Measurements from ENCODE around the gene CLDN4.
"Not testable (repeated sequence)": the region's sequence is repeated elsewhere in the genome, so short reads cannot be mapped to it uniquely, and the experiment has no call there.

The CLDN4 gene, protein sequence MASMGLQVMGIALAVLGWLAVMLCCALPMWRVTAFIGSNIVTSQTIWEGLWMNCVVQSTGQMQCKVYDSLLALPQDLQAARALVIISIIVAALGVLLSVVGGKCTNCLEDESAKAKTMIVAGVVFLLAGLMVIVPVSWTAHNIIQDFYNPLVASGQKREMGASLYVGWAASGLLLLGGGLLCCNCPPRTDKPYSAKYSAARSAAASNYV

DNA sequence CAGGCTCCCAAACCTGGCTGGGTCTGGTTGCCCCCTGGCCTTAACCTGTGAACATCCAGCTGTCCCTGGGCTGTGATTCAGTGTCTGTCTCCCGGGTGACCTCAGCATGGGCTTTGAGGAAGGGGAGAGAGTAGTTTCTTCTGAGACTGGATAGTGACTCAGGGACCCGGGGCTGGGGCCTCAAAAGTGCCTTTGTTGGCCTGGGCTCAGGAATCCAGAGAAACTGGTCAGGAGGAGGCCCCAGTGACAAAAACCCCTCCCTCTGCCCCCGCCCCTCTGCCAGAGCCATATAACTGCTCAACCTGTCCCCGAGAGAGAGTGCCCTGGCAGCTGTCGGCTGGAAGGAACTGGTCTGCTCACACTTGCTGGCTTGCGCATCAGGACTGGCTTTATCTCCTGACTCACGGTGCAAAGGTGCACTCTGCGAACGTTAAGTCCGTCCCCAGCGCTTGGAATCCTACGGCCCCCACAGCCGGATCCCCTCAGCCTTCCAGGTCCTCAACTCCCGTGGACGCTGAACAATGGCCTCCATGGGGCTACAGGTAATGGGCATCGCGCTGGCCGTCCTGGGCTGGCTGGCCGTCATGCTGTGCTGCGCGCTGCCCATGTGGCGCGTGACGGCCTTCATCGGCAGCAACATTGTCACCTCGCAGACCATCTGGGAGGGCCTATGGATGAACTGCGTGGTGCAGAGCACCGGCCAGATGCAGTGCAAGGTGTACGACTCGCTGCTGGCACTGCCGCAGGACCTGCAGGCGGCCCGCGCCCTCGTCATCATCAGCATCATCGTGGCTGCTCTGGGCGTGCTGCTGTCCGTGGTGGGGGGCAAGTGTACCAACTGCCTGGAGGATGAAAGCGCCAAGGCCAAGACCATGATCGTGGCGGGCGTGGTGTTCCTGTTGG lies at the start of gene CLDN4:
Gene CLDN4, plus strand, starts transcription at position 316 of the 903 bp plus-strand sequence. Its CDS starts 206 bp downstream, at position 522.
- DNase-seq (ENCODE audit: low read depth in 2 of 3, low spot score in 1 of 3): no peak

DNA sequence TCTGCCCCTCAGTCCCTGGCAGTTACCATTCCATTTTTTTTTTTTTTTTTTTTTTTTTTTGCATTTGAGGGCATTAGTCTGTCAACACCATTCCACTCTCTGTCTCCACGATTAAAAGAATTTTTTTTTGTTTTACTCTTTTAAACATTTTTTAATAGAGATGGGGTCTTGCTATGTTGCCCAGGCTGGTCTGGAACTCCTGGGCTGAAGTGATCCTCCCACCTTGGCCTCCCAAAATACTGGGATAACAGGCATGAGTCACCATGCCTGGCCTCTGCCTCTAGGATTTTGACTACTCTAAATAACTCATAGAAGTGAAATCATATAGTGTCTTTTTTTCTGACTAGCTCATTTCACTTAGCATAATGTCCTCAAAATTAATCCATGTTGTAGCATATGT lies 44.2 kb upstream of the CLDN4 start:
- no peak for DNase-seq (ENCODE audit: low read depth in 2 of 3, low spot score in 1 of 3)

GRCh38 chr7:73787786-73788048 lies 43.1 kb upstream of the CLDN4 start:
- DNase-seq (ENCODE audit: low read depth in 2 of 3, low spot score in 1 of 3): not testable (repeated sequence)

DNA sequence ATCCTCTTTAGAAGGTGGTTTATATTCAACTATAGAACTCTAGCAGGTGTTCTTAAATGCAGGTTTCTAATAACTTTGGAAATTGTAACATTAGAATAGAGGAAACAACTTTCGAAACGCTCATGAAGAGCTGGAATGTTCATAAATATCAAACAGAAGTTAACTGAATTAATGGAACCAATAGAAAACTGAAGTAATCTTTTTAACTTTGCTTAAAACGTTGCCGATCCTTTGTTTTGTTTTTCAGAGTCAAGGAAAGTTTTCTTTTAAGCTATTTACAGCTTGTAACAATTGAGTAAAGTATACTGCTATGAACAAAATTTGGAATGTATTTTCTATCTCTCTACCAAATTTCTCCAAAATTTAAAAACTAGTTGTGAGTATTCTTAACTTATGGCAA lies 41.7 kb upstream of the CLDN4 start:
- DNase-seq (ENCODE audit: low read depth in 2 of 3, low spot score in 1 of 3): no peak

GRCh38 chr7:73791170-73791690 lies 39.6 kb upstream of the CLDN4 start:
- DNase-seq (ENCODE audit: low read depth in 2 of 3, low spot score in 1 of 3): not testable (repeated sequence)

GRCh38 chr7:73795188-73795587 lies 35.6 kb upstream of the CLDN4 start:
- not testable (repeated sequence) for DNase-seq (ENCODE audit: low read depth in 2 of 3, low spot score in 1 of 3)

DNA sequence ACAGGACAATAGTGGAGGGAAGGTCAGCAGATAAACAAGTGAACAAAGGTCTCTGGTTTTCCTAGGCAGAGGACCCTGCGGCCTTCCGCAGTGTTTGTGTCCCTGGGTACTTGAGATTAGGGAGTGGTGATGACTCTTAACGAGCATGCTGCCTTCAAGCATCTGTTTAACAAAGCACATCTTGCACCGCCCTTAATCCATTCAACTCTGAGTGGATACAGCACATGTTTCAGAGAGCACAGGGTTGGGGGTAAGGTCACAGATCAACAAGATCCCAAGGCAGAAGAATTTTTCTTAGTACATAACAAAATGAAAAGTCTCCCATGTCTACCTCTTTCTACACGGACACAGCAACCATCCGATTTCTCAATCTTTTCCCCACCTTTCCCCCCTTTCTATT lies 34.1 kb upstream of the CLDN4 start:
- DNase-seq (ENCODE audit: low read depth in 2 of 3, low spot score in 1 of 3): not testable (repeated sequence)

GRCh38 chr7:73797176-73797575 lies 33.6 kb upstream of the CLDN4 start:
- DNase-seq (ENCODE audit: low read depth in 2 of 3, low spot score in 1 of 3): not testable (repeated sequence)

- DNase-seq (ENCODE audit: low read depth in 2 of 3, low spot score in 1 of 3): no peak
Observed at GRCh38 chr7:73799282-73800141, 31.3 kb upstream of the CLDN4 start.

GRCh38 chr7:73801577-73801976 lies 29.2 kb upstream of the CLDN4 start:
- DNase-seq (ENCODE audit: low read depth in 2 of 3, low spot score in 1 of 3): no peak

DNA sequence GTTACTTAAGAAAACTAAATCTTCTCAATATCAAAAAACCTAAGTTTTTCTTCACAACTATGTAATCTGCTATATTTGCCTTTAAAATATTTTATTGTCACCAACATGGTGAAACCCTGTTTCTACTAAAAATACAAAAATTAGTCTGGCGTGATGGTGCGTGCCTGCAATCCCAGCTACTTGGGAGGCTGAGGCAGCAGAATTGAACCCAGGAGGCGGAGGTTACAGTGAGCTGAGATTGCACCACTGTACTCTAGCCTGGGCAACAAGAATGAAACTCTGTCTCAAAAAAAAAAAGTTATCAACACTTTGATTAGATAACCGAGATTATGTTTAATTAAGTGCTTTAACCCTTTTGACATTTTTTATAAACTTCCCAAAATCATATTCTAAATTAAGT lies 28.3 kb upstream of the CLDN4 start:
- no peak for DNase-seq (ENCODE audit: low read depth in 2 of 3, low spot score in 1 of 3)

DNA sequence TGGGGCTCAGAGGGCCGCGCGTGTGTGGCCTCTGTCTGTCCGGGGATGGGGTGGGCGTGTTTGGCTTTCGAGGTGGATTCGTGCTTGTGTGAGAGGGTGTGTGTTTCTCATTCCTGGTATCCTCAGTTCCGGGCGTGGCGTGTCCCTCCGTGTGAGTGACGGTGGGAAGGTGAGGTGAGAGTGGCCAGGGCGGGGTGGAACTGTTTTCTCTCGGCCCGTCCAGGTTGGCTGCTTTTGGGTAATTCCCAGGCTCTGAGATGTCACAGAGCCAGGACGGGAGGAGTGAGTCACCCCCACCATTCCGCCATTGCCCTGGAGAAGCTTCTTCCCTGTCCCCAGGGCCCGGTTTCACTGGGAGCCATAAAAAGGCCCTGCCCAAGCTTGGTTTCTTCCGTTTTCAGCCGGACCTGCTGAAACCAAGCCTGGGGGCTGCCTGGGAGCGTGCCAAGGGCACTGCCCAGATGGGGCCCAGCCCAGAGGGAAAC lies 21.3 kb upstream of the CLDN4 start:
- DNase-seq (ENCODE audit: low read depth in 2 of 3, low spot score in 1 of 3): no peak

GRCh38 chr7:73810998-73811360 lies 19.8 kb upstream of the CLDN4 start:
- no peak for DNase-seq (ENCODE audit: low read depth in 2 of 3, low spot score in 1 of 3)

DNA sequence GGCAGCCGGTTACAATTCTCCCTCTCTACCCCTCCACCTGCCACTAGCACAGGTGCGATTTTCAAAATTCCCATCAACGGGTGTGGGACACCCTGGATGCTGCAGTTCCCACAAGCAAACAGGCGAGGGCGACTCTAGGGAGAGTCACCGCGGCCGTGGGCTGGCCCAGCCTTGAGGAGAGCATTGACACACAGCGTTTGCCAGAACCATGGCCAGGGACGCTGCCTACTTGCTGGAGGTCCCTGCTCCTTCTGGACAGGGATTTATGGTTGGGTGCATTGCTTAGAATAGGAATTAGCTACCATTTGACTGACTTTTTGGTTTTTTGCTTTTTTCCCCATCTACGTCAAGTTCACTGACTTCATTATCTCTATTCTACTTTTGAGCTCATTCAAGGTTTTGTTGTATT lies 19.0 kb upstream of the CLDN4 start:
- peak; percentile 33 to 47 (median 46) for DNase-seq (ENCODE audit: low read depth in 2 of 3, low spot score in 1 of 3)

GRCh38 chr7:73812996-73813395 lies 17.8 kb upstream of the CLDN4 start:
- DNase-seq (ENCODE audit: low read depth in 2 of 3, low spot score in 1 of 3): no peak

- no peak for DNase-seq (ENCODE audit: low read depth in 2 of 3, low spot score in 1 of 3)
Observed at GRCh38 chr7:73815436-73815835, 15.4 kb upstream of the CLDN4 start.

DNA sequence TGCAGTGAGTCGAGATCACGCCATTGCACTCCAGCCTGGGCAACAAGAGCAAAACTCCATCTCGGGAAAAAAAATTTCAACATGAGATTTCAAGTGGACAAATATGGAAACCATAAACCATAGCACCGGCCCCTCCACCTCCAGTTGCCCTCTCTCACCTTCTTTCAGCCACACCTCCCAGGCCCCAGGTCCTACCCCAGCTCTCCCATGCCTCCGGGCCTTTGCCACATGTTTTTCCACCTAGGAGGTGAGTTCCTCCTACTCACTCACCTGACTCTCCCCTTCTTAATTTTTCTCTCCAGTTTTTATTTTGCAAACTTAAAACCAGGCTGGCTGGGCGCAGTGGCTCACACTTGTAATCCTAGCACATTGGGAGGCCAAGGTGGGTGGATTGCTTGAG lies 13.7 kb upstream of the CLDN4 start:
- no peak for DNase-seq (ENCODE audit: low read depth in 2 of 3, low spot score in 1 of 3)

- no peak for DNase-seq (ENCODE audit: low read depth in 2 of 3, low spot score in 1 of 3)
Observed at GRCh38 chr7:73820013-73820412, 10.8 kb upstream of the CLDN4 start.

- not testable (repeated sequence) for DNase-seq (ENCODE audit: low read depth in 2 of 3, low spot score in 1 of 3)
Observed at GRCh38 chr7:73821597-73822285, 9.1 kb upstream of the CLDN4 start.

- DNase-seq (ENCODE audit: low read depth in 2 of 3, low spot score in 1 of 3): no peak
Observed at GRCh38 chr7:73822319-73823173, 8.2 kb upstream of the CLDN4 start.
